ENCODE measurements around the gene BLVRB. TPM values are rescaled to one million over a fixed set of nuclear protein-coding genes. Genes with fewer than 3 reads are reported as not detected.
A peak's percentile ranks its signal among the peaks of the same experiment; 100 is the strongest.

Gene BLVRB
- total RNA-seq, 1 experiment from 2014 or later, result 113 TPM

DNA sequence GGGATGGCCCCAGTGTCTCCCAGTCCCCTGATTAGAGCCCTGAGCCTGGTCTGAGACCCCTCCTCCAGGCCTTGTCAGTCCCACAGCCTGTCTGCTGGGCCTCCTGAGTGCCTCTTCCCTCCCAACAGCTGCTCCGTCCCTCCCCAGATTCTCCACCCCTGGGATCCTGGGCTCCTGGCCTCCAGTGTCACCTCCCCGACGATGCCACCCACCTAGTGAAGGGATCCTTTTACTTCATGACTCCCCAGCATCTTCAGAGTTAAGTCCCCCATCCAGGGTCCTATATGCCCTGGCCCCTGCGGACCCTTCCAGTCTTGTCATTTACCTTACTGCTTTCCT lies 47.9 kb downstream of the BLVRB start:
- H3K27ac ChIP-seq (ENCODE audit: low read depth, low read length), result peak overlapping the region; percentile 68
- no peaks in the 10 kb centered on the region for H3K27me3 ChIP-seq (ENCODE audit: insufficient read depth, low read length)
- peak overlapping the region; percentile 37 for H3K9ac ChIP-seq (ENCODE audit: low read length)
- peaks cover 8% of the 10 kb centered on the region for H3K79me2 ChIP-seq (ENCODE audit: insufficient read depth, low read length)
- ChIA-PET POLR2A (interaction anchor here (1.0 to 4.7 kb wide), 2 partner anchors 9 to 15 kb away, joined by 3 to 23 read pairs; partner anchors contain the start of gene SERTAD1), RAD21 (ENCODE audit: low non-redundant PET in 1 of 2, low total read pairs in 2 of 2, uncharacterized antibody in 2 of 2, unreplicated experiment in 2 of 2) (no interaction called here), CTCF (no interaction called here)
- no peaks in the 10 kb centered on the region for H4K20me1 ChIP-seq (ENCODE audit: insufficient read depth)
- TF ChIP-seq SRF (IDR thresholded peaks at IDR 0.05; ENCODE audit: low read depth) (no peak), ELF1 (IDR thresholded peaks at IDR 0.05; ENCODE audit: borderline replicate concordance, low read depth) (no peak), YY1 (IDR thresholded peaks at IDR 0.05; ENCODE audit: extremely low read depth, insufficient replicate concordance, low read depth, low read length) (no peak), EZH2phosphoT487 (IDR thresholded peaks at IDR 0.05; ENCODE audit: borderline replicate concordance) (no peak), POLR2A (IDR thresholded peaks at IDR 0.05; ENCODE audit: borderline replicate concordance, extremely low read depth, insufficient read depth, insufficient read length) (no peak), ZFX (IDR thresholded peaks at IDR 0.05) (no peak), EZH2 (IDR thresholded peaks at IDR 0.05) (no peak), ZNF274 (IDR thresholded peaks at IDR 0.05; ENCODE audit: low read depth, low read length) (no peak), CBX3 (IDR thresholded peaks at IDR 0.05; ENCODE audit: low read depth) (no peak), POLR2AphosphoS5 (IDR thresholded peaks at IDR 0.05; ENCODE audit: low read depth, low read length) (no peak), SIN3A (IDR thresholded peaks at IDR 0.05; ENCODE audit: low read depth) (no peak), FOSL1 (IDR thresholded peaks at IDR 0.05; ENCODE audit: low read depth) (no peak), SP1 (IDR thresholded peaks at IDR 0.05; ENCODE audit: low read depth) (no peak), EGR1 (IDR thresholded peaks at IDR 0.05; ENCODE audit: low read depth) (no peak)
- TF ChIP-seq, protein P1, sequence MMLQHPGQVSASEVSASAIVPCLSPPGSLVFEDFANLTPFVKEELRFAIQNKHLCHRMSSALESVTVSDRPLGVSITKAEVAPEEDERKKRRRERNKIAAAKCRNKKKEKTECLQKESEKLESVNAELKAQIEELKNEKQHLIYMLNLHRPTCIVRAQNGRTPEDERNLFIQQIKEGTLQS (IDR thresholded peaks at IDR 0.05), result no peak
- TF ChIP-seq, protein P2, sequence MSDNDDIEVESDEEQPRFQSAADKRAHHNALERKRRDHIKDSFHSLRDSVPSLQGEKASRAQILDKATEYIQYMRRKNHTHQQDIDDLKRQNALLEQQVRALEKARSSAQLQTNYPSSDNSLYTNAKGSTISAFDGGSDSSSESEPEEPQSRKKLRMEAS (IDR thresholded peaks at IDR 0.05), result no peak
- TF ChIP-seq, protein P3, sequence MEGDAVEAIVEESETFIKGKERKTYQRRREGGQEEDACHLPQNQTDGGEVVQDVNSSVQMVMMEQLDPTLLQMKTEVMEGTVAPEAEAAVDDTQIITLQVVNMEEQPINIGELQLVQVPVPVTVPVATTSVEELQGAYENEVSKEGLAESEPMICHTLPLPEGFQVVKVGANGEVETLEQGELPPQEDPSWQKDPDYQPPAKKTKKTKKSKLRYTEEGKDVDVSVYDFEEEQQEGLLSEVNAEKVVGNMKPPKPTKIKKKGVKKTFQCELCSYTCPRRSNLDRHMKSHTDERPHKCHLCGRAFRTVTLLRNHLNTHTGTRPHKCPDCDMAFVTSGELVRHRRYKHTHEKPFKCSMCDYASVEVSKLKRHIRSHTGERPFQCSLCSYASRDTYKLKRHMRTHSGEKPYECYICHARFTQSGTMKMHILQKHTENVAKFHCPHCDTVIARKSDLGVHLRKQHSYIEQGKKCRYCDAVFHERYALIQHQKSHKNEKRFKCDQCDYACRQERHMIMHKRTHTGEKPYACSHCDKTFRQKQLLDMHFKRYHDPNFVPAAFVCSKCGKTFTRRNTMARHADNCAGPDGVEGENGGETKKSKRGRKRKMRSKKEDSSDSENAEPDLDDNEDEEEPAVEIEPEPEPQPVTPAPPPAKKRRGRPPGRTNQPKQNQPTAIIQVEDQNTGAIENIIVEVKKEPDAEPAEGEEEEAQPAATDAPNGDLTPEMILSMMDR (IDR thresholded peaks at IDR 0.05 in 2 of 3, conservative IDR thresholded peaks at IDR 0.05 in 1 of 3; ENCODE audit: borderline replicate concordance in 1 of 3, insufficient read depth in 1 of 3, low read depth in 2 of 3, low read length in 2 of 3), result no peak
- H3K4me3 ChIP-seq (replicated peaks in 1 of 2; ENCODE audit: low read depth in 1 of 2, low read length in 2 of 2), result no peak overlapping the region
- intact Hi-C loops (cut with micrococcal nuclease), result loop anchor here (1.0 kb wide), 1 partner anchor 13 kb away; no protein-coding TSS in a partner anchor
- peaks cover 40 to 79% of the 10 kb centered on the region in 2 experiments for H3K4me1 ChIP-seq (ENCODE audit: control insufficient read depth in 1 of 2, insufficient read depth in 2 of 2, low read length in 2 of 2)
- no peaks in the 10 kb centered on the region for H3K9me2 ChIP-seq (ENCODE audit: insufficient read depth)
- no peak overlapping the region for H2AFZ ChIP-seq (ENCODE audit: low read depth, low read length, poor library complexity, severe bottlenecking)
- H3K4me2 ChIP-seq (ENCODE audit: low read length), result peak overlapping the region; percentile 84
- H3K9me3 ChIP-seq (ENCODE audit: control insufficient read depth in 1 of 2, insufficient read depth in 1 of 2, low read depth in 1 of 2, low read length in 2 of 2), result no peaks in the 10 kb centered on the region
- H3K36me3 ChIP-seq (ENCODE audit: control insufficient read depth in 1 of 2, insufficient read depth in 2 of 2, low read length in 2 of 2), result peaks cover 5% of the 10 kb centered on the region in 2 experiments; a peak in 2 of 4 replicates
- DNase-seq (ENCODE audit: low read depth, low spot score) (no peak), ATAC-seq (no peak)
- no TSS peak for BruUV-seq (replicated peaks)
